ENCODE results near the gene SPTBN2.
A peak's percentile ranks its signal among the peaks of the same experiment; 100 is the strongest.
"Not testable (repeated sequence)": the region's sequence is repeated elsewhere in the genome, so short reads cannot be mapped to it uniquely, and the experiment has no call there.

Gene SPTBN2

DNA sequence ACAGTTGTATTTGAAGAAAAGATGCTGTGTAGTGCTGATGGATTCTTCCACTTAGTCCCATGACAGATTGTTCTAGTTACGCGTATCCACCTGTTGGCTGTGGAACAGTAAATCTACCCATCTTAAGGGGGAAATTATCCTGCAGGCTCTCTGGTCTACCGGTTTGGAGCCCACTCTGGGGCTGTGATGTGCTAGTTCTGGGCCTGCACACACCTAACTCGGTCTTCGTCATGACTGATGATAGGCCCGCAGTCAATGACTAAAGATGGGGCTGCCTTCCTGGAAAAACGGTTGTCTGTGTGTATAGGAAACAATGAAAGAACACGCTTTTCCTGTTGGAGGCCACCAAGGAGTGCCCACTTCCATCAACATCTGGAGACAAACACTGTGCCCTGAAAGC is 45.1 kb downstream of the SPTBN2 start:
- DNase-seq: no peak

DNA sequence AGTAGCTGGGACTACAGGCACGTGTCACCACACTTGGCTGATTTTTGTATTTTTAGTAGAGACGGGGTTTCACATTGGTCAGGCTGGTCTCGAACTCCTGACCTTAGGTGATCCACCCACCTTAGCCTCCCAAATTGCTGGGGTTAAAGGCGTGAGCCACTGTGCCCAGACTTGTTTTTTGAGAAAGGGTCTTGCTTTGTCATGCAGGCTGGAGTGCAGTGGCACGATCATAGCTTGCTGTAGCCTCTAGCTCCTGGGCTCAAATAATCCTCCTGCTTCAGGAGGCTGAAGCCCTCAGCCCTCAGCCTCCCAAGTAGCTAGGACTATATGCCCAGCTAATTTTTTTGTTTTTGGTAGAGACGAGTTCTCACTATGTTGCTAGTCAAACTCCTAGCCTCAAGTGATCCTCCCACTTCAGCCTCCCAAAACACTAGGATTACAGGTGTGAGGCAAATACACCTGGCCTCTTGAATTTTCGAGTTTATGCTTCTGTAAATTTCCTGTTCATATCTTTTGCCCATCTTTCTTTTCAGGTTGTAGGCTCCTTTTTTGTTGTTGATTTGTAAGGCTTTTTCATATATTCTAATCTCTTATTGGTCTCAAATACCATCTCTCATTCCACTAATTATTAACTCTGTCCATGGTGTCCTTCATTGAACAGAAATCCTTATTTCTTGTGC is 47.9 kb downstream of the SPTBN2 start:
- no peak for DNase-seq

DNA sequence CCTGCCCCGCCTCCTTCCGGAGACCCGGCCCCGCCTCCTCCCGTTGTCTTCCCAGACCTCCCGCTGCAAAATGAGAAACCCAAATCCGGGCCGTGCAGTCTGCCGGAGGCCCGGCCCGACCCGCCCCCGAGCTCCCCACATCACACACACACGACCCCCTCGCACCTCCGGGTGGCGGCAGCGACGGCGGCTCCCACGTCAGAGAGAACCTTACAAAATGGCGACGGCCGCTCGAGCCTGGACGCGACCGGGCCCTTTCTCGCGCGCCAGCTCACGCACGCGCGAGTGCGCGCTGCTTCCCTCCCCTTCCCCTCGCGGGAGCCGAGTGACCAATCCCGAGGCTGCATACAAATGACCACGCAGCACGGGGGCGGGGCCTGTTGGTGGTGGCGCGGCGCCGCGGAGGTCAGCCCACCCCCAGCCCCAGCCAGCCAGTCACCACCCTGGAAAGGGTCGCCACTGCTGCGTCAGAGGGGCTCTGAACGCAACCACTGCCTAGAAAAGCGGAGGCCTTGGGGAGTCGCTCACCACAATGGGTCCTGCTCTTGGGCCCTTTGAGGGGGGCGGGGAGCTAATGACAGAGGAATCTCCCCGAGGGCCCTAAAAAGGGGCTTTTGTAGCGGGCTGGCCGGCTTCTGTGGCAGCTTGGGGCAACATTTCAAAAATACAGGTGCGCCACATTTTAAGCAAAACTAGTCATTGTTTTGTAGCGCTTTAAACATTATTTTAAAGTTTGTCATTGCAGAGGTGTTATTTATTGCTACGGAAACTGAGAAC is 51.2 kb downstream of the SPTBN2 start, which contains the start of gene RBM4B:
Gene RBM4B, minus strand, starts transcription at position 289 of the 777 bp plus-strand sequence. CDS start 808 bp downstream, outside the sequence.
- peak; percentile 89 for DNase-seq

DNA sequence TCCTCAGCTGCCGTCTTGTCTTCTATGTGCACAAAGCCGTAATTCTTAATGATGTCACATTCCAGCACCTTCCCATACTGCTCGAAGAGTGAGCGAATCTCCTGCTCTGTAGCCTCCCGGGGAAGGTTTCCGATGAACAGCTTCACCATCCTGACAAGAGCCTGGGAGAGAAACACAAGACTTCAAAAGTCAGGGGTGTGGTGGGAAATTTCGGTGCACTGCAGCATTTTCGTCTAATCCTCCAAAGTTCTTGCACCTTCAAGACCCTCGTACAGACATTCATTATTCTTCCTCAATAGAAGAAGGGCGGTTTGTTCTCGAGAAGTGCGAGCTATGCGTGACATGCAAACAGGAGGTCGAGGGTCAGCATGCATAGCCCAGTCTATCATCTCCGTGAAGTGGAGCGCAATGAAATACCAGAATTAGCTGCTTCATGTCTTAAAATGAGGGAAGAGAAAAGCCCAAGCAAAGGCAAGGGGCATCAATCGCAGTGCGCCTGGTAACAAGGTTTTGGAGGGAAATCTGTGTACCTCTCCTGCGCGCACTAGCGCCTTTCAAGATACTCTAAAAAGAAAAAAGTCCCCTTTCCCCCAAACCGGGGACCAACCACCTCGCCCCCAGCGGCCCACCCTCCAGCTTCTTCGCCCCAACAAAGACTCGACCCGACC is 52.0 kb downstream of the SPTBN2 start:
- no peak for DNase-seq

DNA sequence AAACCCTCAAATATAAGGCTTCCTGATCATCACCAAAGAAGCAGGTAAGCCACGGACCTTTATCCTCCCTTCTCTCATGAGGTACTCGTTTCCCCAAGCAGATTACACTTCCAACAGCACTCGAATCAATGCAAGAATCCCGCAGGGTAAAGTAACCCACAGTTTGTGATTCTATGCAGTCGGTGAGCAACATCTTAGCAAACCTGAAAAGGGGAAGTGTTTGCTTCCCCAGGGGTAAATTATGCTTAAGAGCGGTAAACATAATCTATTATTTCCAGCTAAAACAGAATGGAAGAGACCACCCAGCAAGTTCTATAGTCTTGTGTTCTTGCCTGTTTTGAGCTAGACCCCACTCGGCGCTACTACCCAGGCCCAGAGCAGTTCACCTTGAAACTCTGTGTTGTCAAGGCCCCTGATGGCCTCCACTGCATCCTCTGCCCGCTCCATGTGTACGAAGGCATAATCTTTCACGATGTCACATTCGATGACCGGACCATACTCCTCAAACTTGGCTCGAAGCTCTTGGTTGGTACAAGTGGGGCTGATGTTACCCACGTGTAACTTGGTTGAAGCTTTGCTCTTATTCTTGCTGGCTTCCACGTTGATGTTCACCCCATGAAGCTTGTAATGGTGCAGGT is 52.6 kb downstream of the SPTBN2 start:
- no peak for DNase-seq

DNA sequence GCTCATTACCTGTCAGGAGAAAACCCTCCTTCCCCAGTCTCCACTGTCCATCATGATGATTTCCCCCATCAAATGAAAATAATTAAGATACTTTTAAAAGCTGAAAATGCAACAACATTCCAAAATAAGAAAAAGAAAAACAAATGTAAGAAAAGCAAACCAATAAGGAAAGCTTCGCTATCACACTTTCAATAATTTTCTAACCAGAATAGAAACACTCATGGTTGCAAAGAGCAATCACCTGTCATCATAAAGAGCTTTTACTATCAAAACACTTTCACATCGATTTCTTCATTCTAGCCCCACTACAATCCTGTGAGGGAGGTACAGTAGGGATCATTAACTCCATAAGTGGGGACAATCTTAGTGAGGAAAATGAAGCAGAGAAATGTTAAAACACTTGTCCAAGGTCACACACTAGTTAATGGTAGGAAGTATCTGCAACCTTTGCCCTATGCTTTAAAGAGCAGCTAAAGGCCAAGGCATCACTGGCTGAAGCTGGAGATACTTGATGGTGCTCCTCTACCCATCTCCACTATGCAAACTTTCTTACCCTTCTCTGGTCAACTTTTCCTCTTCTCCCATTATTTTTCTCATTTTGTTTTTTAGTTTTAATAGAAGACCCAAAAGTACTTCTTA is 53.9 kb downstream of the SPTBN2 start:
- no peak for DNase-seq

DNA sequence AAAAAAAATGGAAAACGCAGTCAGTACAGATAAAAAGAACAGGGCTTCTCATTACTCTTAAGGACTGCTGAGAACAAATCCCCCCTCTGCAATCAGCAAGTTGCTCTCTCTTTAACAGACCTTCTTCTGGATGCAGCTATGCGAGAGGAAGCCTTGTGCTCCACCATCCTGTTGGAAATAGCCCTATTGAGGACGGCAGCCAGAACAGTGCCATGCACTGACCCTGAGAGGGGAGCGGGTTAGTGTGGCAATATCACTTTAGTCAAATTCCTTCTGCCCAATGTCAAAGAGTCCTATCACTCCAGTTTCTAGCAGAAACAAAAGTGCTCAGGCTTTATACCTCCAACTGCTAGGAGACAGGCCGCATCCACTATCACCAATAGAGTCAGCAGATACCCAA is 58.2 kb downstream of the SPTBN2 start:
- no peak for DNase-seq

DNA sequence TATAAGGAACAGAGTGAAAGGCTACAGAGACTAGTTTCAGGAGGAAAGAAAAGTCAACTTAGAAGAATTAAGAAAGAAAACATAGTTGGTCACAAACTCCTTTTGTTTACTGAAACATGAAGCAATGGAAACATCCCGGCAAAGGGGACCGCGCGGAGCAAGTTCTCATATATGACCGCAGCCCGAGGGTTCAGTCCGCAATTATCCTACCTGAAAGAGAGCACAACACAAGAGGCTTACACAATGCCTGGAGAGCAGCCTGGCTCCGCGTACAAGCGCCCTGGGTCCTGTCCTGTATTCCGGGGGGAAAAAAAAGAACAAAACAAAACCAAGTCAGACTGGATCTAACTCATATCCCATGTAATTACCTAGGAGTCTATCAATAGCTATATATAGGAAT is 63.6 kb downstream of the SPTBN2 start:
- no peak for DNase-seq

DNA sequence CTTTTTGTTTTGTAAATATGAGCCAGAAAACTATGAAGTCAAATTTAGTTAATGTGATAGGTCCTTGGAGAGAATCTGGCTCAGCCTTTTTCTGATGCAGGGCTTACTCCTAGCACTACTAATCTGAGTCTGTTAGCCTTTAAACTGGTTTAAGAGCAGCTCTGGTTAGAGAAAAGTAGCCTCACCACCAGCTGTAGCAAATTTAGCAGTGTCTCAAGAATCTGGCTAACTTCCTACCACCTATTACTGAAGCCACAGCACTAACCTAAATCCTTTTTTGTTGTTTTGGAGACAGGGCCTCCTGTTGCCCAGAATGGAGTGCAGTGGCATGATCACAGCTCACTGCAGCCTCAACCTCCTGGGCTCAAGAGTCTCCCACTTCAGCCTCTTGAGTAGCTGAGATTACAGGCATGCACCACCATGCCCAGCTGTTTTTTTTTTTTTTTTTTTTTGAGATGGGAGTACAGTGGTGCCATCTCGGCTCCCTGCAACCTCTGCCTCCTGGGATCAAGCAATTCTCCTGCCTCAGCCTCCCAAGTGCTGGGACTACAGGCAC is 65.2 kb downstream of the SPTBN2 start:
- DNase-seq: no peak

DNA sequence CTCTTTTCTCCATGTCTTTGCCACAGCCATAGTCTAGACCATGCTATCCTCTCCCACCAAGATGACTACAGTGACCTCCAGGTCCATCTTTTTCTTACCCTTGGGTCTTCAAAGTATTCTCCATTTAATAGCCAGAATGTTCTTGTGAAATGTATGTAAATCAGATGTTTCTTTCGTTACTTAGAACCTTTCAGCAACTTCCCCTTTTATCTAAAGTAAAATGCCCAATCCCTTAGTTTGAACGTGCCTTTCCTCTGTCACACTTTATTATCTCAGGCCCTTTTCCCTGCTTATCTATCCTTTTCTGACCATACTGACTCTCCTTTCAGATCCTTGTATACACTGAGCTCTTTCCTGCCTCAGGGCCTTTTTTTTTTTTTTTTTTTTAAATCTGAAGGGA is 69.3 kb downstream of the SPTBN2 start:
- no peak for DNase-seq

DNA sequence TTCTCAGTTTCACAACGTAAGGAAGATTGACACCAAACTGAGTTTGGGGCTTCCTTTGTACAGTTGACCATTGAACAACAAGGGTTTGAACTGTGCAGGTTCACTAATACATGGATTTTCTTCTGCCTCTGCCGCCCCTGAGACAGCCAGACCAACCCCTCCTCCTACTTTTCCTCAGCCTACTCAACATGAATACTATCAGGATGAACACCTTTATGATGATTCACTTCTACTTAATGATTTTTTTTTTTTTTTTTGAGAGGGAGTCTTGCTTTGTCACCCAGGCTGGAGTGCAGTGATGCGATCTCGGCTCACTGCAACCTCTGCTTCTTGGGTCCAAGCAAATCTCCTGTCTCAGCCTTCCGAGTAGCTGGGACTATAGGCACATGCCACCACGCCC is 75.9 kb downstream of the SPTBN2 start:
- DNase-seq: no peak

DNA sequence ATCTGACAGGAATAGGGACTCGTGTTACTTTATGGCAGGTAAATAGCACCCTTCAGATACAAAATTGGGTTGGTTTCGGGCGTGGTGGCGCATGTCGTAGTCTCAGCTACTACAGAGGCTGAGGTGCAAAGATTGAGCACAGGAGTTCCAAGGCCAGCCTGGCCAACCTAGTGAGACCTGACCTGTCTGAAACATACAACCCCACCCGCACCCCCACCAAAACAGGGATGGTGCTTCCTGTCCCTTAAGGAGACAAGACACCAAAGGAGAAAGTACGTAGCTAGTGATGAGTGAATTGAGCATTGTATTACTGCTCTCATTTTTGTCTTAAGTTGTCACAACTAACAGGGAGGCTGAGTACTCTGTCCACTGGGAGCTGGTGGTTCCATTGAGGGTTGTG is 76.4 kb downstream of the SPTBN2 start:
- DNase-seq: no peak

DNA sequence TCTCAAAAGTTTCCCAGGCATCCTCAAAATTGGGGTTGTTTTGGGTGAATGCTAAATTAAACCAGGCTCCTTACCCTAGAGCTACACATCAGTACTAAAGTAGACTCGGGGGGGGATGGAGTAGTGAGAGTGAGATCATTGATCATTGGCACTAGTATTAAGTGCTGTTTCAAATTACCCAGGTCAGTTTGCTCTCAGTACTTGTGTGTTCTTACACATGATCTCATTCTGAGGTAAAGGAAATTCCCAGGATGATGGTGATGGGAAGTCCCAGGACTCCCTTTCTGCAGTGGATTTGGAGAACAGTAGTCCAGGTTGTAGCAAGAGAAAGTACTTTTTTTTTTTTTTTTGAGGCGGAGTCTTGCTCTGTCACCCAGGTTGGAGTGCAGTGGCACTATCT is 78.0 kb downstream of the SPTBN2 start:
- DNase-seq: no peak

DNA sequence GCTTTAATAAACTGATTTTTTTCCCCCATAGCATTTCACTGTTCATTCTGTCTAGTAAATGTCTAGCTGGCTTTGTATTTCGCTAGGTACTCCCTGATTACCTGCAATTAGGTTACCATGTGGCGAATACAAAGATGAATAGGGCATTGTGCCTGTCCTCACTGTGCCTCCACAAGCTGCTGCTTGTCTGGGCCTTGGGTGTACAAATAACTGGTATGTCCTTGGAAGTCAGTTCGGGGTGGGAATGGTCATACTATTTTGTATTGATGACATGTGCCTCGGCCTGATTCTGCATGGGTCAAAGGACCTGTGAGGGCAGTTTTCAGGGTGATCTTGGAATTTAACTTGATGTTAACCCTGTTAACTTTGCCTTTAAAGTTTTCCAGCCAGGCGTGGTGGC is 79.1 kb downstream of the SPTBN2 start:
- no peak for DNase-seq

DNA sequence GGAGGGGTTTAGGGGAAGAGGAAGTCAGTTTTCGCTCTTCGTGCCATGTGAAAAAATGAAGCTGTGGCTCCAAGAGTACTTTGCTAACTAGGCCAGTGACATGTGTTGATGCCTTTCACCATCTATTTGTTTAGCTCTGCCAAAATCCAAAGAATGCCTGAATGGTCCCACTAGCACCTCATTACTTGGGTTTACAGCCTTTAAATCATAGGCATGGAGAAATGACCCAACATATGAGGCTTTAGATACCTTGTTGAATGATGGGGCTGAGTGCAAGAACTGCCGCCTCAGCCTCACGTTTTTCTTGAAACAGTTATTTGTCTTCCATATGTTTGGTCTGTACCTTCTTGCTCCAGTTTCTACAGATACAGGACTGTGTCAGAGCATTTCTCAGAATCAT is 82.2 kb downstream of the SPTBN2 start:
- no peak for DNase-seq

DNA sequence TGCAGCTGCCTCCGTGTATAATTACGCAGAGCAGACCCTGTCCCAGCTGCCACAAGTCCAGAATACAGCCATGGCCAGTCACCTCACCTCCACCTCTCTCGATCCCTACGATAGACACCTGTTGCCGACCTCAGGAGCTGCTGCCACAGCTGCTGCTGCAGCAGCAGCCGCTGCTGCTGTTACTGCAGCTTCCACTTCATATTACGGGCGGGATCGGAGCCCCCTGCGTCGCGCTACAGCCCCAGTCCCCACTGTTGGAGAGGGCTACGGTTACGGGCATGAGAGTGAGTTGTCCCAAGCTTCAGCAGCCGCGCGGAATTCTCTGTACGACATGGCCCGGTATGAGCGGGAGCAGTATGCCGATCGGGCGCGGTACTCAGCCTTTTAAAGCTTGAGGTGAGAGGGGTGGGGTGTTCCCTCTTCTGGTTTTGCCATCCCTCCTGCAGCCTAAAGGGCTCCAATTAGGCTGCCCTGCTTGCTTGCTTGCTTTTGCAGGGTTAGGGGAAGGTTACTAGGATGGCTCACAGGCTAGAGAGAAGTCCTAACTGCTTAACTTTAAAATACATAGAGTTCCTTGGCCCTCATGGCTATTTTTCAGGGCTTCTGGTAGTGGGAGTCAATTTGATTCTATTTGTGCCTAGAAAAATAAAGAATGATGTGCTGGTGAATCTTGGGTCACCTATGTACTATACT is 85.1 kb downstream of the SPTBN2 start:
- no peak for DNase-seq

DNA sequence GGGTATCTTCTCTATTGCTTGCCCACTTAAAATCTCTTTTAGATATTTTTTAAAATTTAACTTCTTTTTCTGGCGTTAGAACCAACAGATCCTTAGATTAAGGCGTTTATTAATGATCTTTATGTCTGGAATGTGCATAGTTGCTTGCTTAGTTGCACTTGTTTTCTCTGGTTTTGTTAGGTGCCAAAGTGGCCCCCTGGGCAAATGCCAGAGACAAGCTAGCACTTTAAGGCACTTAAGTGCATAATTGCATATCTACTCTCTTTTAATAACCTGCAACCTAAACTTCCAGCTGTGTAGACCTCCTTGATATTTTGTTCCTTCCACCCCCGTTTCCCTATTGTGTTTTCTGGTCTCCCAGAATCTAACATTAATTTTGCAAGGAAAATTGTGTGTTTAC is 87.2 kb downstream of the SPTBN2 start:
- no peak for DNase-seq

DNA sequence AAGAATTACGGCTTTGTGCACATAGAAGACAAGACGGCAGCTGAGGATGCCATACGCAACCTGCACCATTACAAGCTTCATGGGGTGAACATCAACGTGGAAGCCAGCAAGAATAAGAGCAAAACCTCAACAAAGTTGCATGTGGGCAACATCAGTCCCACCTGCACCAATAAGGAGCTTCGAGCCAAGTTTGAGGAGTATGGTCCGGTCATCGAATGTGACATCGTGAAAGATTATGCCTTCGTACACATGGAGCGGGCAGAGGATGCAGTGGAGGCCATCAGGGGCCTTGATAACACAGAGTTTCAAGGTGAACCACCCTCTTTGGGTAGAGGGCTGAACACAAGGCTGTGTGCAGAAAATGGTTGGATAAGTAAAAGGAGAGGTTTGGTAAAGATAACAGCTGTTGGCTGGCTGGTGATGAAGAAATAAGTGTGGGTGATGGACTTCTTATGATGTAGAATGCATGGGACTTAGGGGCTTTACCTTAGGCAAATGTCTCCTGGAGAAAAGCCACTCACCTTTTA is 89.1 kb downstream of the SPTBN2 start:
- not testable (repeated sequence) for DNase-seq

DNA sequence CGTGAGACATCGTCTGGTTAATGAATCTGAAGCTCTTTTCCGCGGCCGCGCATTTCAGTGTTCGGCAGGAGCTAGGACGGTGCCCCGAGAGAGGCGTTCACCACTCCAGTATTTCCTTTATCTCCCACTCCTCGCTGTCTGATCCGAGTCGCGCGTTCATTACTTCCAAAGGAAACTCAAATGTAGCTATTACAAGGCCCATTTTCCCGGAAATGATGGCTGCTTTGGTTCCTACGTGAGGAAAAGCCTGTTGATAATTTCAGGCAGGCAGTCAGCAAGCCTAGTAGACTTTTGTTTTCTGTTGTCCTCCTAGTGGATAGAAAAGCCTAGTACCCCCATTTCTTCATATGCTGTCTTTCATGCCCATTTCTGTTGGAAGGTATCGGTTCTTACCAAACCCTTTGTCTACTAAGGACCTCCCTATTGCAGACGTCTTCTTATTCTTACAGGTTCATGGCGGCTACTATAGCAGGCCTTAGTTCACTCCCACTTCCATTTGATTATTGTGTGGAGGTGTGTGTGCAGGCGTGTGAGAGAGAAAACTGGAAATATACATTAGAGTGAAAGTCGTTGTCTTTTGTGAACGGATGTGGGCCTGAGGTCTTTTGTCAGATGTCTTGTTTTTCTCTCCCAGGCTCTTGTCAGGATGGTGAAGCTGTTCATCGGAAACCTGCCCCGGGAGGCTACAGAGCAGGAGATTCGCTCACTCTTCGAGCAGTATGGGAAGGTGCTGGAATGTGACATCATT is 89.8 kb downstream of the SPTBN2 start:
- DNase-seq: no peak

DNA sequence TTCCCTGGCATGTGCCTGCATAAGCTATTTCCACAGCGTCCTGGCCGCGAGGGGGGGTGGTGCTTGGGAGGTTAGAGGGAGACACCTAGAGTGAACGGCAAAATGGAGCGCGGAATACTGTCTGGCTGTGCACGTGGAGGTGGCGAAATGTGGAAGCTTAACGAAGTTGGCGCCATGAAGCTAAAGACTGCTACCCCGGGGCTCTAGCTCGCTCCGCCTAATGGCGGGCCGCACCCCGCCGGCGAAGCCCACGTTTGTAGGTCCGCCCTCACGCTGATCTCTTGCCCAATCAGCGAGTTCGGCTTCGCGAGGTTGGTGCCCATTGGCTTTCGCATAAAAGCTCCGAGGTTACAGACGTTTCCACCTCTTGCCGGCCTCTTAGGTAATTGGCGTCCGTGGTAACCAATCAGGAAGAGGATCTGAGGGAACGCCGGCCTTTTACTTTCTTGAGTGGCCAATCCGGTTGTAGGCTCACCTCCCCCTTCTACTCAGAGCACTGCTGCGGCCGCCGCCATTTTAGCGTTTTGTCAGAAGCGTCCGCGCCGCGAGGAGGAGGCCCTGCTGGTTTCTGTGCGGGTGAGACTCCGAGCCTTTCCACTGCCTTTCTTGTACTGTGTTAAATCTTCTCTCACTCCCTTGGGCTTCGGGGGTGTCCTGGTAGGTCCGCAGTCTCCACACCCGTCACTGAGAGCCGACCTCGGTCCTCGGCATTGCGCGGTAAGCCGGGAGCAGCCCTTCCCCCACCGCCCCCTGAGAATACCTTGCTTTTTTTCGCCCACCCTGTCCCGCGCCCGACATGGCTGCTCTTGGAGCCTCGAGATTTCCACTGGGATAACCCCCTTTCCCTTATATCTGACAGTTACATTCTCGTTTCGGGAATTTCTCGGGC is 90.6 kb downstream of the SPTBN2 start, which contains the start of gene RBM4:
Gene RBM4, plus strand, starts transcription at position 527 of the 889 bp plus-strand sequence. CDS start 1,009 bp downstream, outside the sequence.
- peak; percentile 99 for DNase-seq

Measured in NCI-H1694 treated with DMSO at 0.1 percent for 48 hours (cell line).